ENCODE measurements around the gene CFAP221.
A peak's percentile ranks its signal among the peaks of the same experiment; 100 is the strongest.

CFAP221 gene

GRCh38 chr2:119672161-119672862 lies 128.1 kb downstream of the CFAP221 start:
- H3K9ac ChIP-seq (ENCODE audit: low read depth, low read length) = no peak overlapping the region
- H3K4me3 ChIP-seq (ENCODE audit: low read length) = no peak overlapping the region
- H3K4me1 ChIP-seq (ENCODE audit: control insufficient read depth, insufficient read depth, low read length) = no peaks in the 10 kb centered on the region
- H3K9me3 ChIP-seq (replicated peaks; ENCODE audit: low read length) = no peaks in the 10 kb centered on the region
- H3K27me3 ChIP-seq (ENCODE audit: control insufficient read depth, insufficient read depth, low read length) = peaks cover 44% of the 10 kb centered on the region
- no peak overlapping the region for H3K4me2 ChIP-seq (ENCODE audit: low read length)
- no peaks in the 10 kb centered on the region for H3K36me3 ChIP-seq (ENCODE audit: insufficient read depth, low read length)

DNA sequence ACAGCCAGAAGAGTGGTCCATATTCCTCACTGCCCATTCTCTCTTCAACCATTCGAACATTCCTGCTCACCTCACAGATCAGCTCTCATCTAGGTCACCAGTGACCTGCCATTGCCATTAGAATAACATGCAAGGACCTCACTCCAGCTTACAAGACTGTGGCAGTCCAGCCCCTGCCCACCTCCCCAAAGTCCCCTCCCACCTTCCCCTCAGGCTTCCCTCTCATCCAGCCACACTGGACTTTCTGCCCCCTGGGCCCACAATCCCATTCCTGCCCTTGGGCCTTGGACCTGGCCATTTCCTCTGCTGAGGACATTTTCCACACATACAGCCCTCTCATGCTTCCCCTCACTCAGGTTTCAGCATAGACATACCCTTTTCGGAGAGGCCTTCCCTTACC lies 129.5 kb downstream of the CFAP221 start:
- Histone ChIP-seq H3K36me3 (ENCODE audit: insufficient read depth, low read length) (no peaks in the 10 kb centered on the region), H3K9me3 (replicated peaks; ENCODE audit: low read length) (no peaks in the 10 kb centered on the region), H3K4me1 (ENCODE audit: control insufficient read depth, insufficient read depth, low read length) (no peaks in the 10 kb centered on the region), H3K4me2 (ENCODE audit: low read length) (no peak overlapping the region), H3K9ac (ENCODE audit: low read depth, low read length) (no peak overlapping the region), H3K27me3 (ENCODE audit: control insufficient read depth, insufficient read depth, low read length) (peaks cover 41% of the 10 kb centered on the region), H3K4me3 (ENCODE audit: low read length) (no peak overlapping the region)

DNA sequence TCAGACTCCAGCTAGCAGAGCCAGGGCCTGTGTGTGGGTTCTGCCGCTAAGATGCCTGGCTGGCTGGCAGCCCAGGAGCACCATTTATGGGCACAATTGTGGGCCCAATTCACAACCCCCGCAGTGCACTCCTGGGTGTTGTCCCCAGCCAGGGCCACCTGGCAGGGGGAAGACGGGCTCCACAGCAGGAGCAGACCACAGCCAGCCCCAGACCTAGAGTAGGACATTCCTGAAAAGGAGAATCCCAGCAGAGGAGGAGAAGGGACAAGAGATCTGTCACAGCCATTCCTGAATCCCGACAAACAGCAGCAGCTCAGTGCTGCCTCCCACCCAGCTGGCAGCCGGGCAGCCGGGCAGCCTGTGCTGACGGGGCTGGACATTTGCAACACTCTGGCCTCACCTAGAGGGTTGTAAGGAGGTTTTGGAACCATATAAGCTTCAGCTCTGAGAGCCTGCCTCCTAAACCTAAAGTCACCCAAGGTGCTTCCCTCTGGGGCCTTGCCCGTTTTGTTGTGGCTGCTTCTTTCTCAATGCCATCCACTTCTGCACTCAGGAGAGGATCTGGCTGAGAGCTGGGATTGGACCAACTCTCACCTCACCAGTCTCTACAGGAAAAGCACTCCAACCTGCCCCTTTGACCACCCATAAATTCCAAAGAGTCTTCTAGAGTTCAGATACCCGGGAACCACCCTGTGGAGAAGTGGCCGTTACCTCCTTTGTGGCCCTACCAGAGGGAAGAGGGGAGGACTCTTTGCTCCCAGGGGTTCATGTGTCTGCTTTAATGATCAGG lies 130.7 kb downstream of the CFAP221 start:
- H3K36me3 ChIP-seq (ENCODE audit: insufficient read depth, low read length) = no peaks in the 10 kb centered on the region
- H3K4me3 ChIP-seq (ENCODE audit: low read length) = no peak overlapping the region
- peaks cover 36% of the 10 kb centered on the region for H3K27me3 ChIP-seq (ENCODE audit: control insufficient read depth, insufficient read depth, low read length)
- H3K4me2 ChIP-seq (ENCODE audit: low read length) = no peak overlapping the region
- no peaks in the 10 kb centered on the region for H3K9me3 ChIP-seq (replicated peaks; ENCODE audit: low read length)
- peaks cover 4% of the 10 kb centered on the region for H3K4me1 ChIP-seq (ENCODE audit: control insufficient read depth, insufficient read depth, low read length)
- H3K9ac ChIP-seq (ENCODE audit: low read depth, low read length) = no peak overlapping the region

- H3K9me3 ChIP-seq (replicated peaks; ENCODE audit: low read length) = no peaks in the 10 kb centered on the region
- peaks cover 10% of the 10 kb centered on the region for H3K36me3 ChIP-seq (ENCODE audit: insufficient read depth, low read length)
- peaks cover 9% of the 10 kb centered on the region for H3K4me1 ChIP-seq (ENCODE audit: control insufficient read depth, insufficient read depth, low read length)
- peaks cover 25% of the 10 kb centered on the region for H3K27me3 ChIP-seq (ENCODE audit: control insufficient read depth, insufficient read depth, low read length)
- H3K9ac ChIP-seq (ENCODE audit: low read depth, low read length) = no peak overlapping the region
- H3K4me3 ChIP-seq (ENCODE audit: low read length) = no peak overlapping the region
- H3K4me2 ChIP-seq (ENCODE audit: low read length) = peak overlapping the region; percentile 90
These were observed 133.9 kb downstream of the CFAP221 start for GRCh38 chr2:119678021-119678656.

DNA sequence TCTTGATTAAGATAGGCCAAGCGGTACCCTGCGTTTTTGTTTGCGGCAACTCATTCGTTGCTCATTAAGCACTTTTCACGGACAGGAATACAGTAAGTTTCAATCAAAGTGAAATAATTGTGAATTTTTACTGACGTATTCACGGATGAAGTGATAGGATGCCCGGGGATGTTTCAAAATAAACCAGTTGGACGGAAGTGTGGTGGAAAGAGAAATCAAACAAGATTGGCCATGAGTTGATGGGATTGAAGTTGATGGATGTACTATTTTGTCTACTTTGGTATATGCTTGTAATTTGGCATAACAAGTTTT lies 135.2 kb downstream of the CFAP221 start:
- peaks cover 17% of the 10 kb centered on the region for H3K4me1 ChIP-seq (ENCODE audit: control insufficient read depth, insufficient read depth, low read length)
- peak overlapping the region; percentile 90 for H3K4me2 ChIP-seq (ENCODE audit: low read length)
- peak overlapping the region; percentile 100 for H3K4me3 ChIP-seq (ENCODE audit: low read length)
- H3K9ac ChIP-seq (ENCODE audit: low read depth, low read length) = peak overlapping the region; percentile 91
- peaks cover 10% of the 10 kb centered on the region for H3K36me3 ChIP-seq (ENCODE audit: insufficient read depth, low read length)
- peaks cover 18% of the 10 kb centered on the region for H3K27me3 ChIP-seq (ENCODE audit: control insufficient read depth, insufficient read depth, low read length)
- no peaks in the 10 kb centered on the region for H3K9me3 ChIP-seq (replicated peaks; ENCODE audit: low read length)

DNA sequence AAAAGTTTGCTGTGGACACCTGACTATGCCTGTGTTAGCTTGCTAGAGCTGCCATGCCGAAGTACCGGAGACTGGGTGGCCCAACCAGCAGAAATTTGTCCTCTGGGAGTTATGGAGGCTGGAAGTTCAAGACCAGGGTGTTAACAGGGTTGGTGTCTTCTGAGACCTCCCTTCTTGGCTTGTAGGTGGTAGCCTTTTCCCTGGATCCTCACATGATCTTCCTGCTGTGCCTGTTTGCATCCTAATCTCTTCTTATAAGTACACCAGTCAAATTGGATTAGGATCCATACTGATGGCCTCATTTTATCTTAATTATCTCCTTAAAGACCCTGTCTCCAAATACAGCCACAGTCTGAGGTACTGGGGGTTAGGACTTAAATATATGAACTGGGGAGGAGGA lies 135.6 kb downstream of the CFAP221 start:
- H3K9ac ChIP-seq (ENCODE audit: low read depth, low read length) = peak overlapping the region; percentile 91
- no peaks in the 10 kb centered on the region for H3K9me3 ChIP-seq (replicated peaks; ENCODE audit: low read length)
- peak overlapping the region; percentile 90 for H3K4me2 ChIP-seq (ENCODE audit: low read length)
- H3K36me3 ChIP-seq (ENCODE audit: insufficient read depth, low read length) = peaks cover 10% of the 10 kb centered on the region
- H3K27me3 ChIP-seq (ENCODE audit: control insufficient read depth, insufficient read depth, low read length) = peaks cover 14% of the 10 kb centered on the region
- peaks cover 17% of the 10 kb centered on the region for H3K4me1 ChIP-seq (ENCODE audit: control insufficient read depth, insufficient read depth, low read length)
- H3K4me3 ChIP-seq (ENCODE audit: low read length) = peak overlapping the region; percentile 100

GRCh38 chr2:119680457-119681202 lies 136.4 kb downstream of the CFAP221 start:
- Histone ChIP-seq H3K36me3 (ENCODE audit: insufficient read depth, low read length) (peaks cover 10% of the 10 kb centered on the region), H3K4me3 (ENCODE audit: low read length) (no peak overlapping the region)

DNA sequence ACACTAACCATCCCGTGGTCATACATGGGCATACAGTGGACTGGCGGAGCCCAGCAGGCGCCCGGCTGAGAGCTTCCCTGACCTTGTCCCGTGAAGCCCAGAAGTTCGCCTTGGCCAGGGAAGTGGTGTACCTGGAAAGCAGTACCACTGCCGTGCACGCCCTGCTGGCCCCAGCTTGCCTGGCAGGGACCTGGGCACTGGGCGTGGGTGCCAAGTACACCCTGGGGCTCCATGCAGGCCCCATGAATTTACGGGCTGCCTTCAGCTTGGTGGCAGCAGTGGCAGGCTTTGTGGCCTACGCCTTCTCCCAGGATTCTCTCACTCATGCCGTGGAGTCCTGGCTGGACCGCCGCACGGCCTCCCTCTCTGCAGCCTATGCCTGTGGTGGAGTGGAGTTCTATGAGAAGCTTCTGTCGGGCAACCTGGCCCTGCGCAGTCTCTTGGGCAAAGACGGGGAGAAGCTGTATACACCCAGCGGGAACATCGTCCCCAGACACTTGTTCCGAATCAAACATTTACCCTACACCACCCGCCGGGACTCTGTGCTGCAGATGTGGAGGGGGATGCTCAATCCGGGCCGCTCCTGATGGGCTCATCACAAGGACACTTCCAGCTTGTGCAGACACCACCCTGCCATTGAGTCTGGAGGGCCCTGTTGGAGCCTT lies 137.1 kb downstream of the CFAP221 start:
- Histone ChIP-seq H3K4me1 (ENCODE audit: control insufficient read depth, insufficient read depth, low read length) (peaks cover 17% of the 10 kb centered on the region), H3K4me3 (ENCODE audit: low read length) (no peak overlapping the region), H3K4me2 (ENCODE audit: low read length) (no peak overlapping the region)

More at GRCh38 chr2:119680457-119681202, 136.4 kb downstream of the CFAP221 start:
- no peaks in the 10 kb centered on the region for H3K9me3 ChIP-seq (replicated peaks; ENCODE audit: low read length)
- peaks cover 17% of the 10 kb centered on the region for H3K4me1 ChIP-seq (ENCODE audit: control insufficient read depth, insufficient read depth, low read length)
- H3K27me3 ChIP-seq (ENCODE audit: control insufficient read depth, insufficient read depth, low read length) = peaks cover 6% of the 10 kb centered on the region
- peak overlapping the region; percentile 90 for H3K4me2 ChIP-seq (ENCODE audit: low read length)
- H3K9ac ChIP-seq (ENCODE audit: low read depth, low read length) = no peak overlapping the region

DNA sequence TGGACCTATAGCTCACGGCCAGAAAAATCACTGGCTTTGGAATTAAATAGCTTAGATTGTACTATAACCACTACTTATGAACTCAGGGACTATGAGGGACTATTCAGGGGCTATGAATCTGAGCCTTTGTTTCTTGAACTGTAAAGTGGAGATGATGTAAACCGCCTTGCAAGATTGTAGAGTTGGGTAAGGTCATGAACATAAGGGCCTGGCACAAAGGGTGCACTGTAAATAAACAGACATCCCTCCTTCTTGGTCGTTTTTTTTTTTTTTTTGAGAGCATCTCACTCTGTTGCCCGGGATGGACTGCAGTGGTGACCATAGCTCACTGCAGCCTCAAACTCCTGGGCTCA lies 137.6 kb downstream of the CFAP221 start:
- Histone ChIP-seq H3K9me3 (replicated peaks; ENCODE audit: low read length) (no peaks in the 10 kb centered on the region), H3K36me3 (ENCODE audit: insufficient read depth, low read length) (peaks cover 10% of the 10 kb centered on the region), H3K27me3 (ENCODE audit: control insufficient read depth, insufficient read depth, low read length) (peaks cover 6% of the 10 kb centered on the region)

More for the DNA sequence above, 137.1 kb downstream of the CFAP221 start:
- Histone ChIP-seq H3K9ac (ENCODE audit: low read depth, low read length) (no peak overlapping the region), H3K36me3 (ENCODE audit: insufficient read depth, low read length) (peaks cover 10% of the 10 kb centered on the region), H3K27me3 (ENCODE audit: control insufficient read depth, insufficient read depth, low read length) (peaks cover 6% of the 10 kb centered on the region), H3K9me3 (replicated peaks; ENCODE audit: low read length) (no peaks in the 10 kb centered on the region)

DNA sequence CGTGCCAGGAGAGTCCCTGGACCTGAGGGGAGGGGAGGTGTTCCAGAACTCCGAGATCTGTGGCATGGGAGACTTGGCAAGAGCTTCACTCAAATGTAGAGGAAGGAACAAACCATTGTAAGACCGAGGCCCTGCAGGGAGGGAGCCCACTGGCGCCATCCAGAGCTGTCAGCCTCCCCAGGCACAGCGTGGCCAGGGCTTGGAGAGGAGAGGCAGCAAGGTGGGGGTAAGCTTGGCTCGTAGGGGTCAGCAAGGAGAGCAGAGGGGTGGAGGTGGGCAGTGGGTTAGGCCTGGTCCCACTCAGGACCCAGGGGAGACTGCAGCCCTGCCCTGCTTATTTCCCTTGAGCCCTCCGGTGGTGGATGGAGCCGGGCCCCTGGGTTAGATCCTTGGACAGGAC lies 138.3 kb downstream of the CFAP221 start:
- H3K27me3 ChIP-seq (ENCODE audit: control insufficient read depth, insufficient read depth, low read length) = peaks cover 3% of the 10 kb centered on the region
- H3K9me3 ChIP-seq (replicated peaks; ENCODE audit: low read length) = no peaks in the 10 kb centered on the region
- peaks cover 17% of the 10 kb centered on the region for H3K4me1 ChIP-seq (ENCODE audit: control insufficient read depth, insufficient read depth, low read length)
- no peak overlapping the region for H3K4me2 ChIP-seq (ENCODE audit: low read length)
- no peak overlapping the region for H3K4me3 ChIP-seq (ENCODE audit: low read length)
- H3K9ac ChIP-seq (ENCODE audit: low read depth, low read length) = no peak overlapping the region
- H3K36me3 ChIP-seq (ENCODE audit: insufficient read depth, low read length) = peaks cover 10% of the 10 kb centered on the region

More for the DNA sequence above, 137.6 kb downstream of the CFAP221 start:
- Histone ChIP-seq H3K4me2 (ENCODE audit: low read length) (no peak overlapping the region), H3K4me3 (ENCODE audit: low read length) (no peak overlapping the region), H3K4me1 (ENCODE audit: control insufficient read depth, insufficient read depth, low read length) (peaks cover 17% of the 10 kb centered on the region), H3K9ac (ENCODE audit: low read depth, low read length) (no peak overlapping the region)
